OCI-LY1 (cell line): ENCODE results near the gene MCTS1.

Experiments
- CTCF ChIP-seq: fragments of 200-600 bp; sonication (generic), shearing (Covaris generic); IDR thresholded peaks from 2 replicates; pipeline ENCODE4 v1.5.1; 2017; ENCODE audit warnings: mild to moderate bottlenecking, antibody characterized with exemption, low read length, moderate library complexity, mixed read lengths
- EZH2 ChIP-seq: fragments of 200-600 bp; sonication (generic), shearing (Covaris generic); IDR thresholded peaks from 2 replicates; pipeline ENCODE4 v1.8.0; 2017; ENCODE audit warnings: borderline replicate concordance, mixed run types, mild to moderate bottlenecking, antibody characterized with exemption, low read length, moderate library complexity, mixed read lengths

GRCh38 chrX:120564925-120565324 lies 39.0 kb upstream of the MCTS1 start:
- TF ChIP-seq CTCF (no peak), EZH2 (no peak)
